Sigmoid colon (tissue), 7 donors: ENCODE data around the gene CLTB. TPM values are rescaled to one million over a fixed set of nuclear protein-coding genes. Genes with fewer than 3 reads are reported as not detected.
A peak's percentile ranks its signal among the peaks of the same experiment; 100 is the strongest.

Experiments
- DNase-seq: peaks from one replicate; pipeline ENCODE4 v3.0.0-alpha.2; 2019
- H3K27ac ChIP-seq, 4 donors: fragments of 200-600 bp; sonication (generic); one replicate each; pipeline ENCODE4 v1.5.1; 2016 to 2019; ENCODE audit warnings: mild to moderate bottlenecking in 1 of 4
- H3K27me3 ChIP-seq, 3 donors: fragments of 200-600 bp; sonication (generic); one replicate each; pipeline ENCODE4 v1.5.1; 2019; ENCODE audit warnings: mild to moderate bottlenecking in 1 of 3
- H3K36me3 ChIP-seq, 4 donors: fragments of 200-600 bp; sonication (generic); one replicate each; pipeline ENCODE4 v1.5.1; 2016 to 2019
- H3K4me1 ChIP-seq, 4 donors: fragments of 200-600 bp; sonication (generic); one replicate each; pipeline ENCODE4 v1.5.1; 2017 to 2019
- H3K4me3 ChIP-seq, 4 donors: fragments of 200-600 bp; sonication (generic); one replicate each; pipeline ENCODE4 v1.5.1; 2017 to 2019; ENCODE audit warnings: mild to moderate bottlenecking in 2 of 4, moderate library complexity in 1 of 4
- H3K9me3 ChIP-seq, 4 donors: fragments of 200-600 bp in 3 of 4; sonication (generic) in 3 of 4; one replicate each; pipeline versions ENCODE4 v1.5.1 to v1.6.1; 2013 to 2019
- CTCF ChIP-seq, 4 experiments: fragments of 450-650 bp in 3 of 4; fragments of 200-600 bp in 1 of 4; IDR thresholded peaks; one replicate each; pipeline ENCODE4 v1.5.1; 2016 to 2019; ENCODE audit warnings: antibody characterized with exemption in 4 of 4, mild to moderate bottlenecking in 3 of 4, moderate library complexity in 2 of 4
- EP300 ChIP-seq, 4 donors: sonication (generic); formaldehyde crosslinking; IDR thresholded peaks; one replicate each; pipeline ENCODE4 v1.6.1; 2017; ENCODE audit warnings: antibody characterized with exemption in 4 of 4
- POLR2A ChIP-seq, 2 donors: fragments of 450-650 bp; IDR thresholded peaks; one replicate each; pipeline ENCODE4 v1.6.1; 2016; ENCODE audit warnings: antibody characterized with exemption in 2 of 2, mild to moderate bottlenecking in 2 of 2, moderate library complexity in 2 of 2
- POLR2AphosphoS5 ChIP-seq, 4 donors: sonication (generic); formaldehyde crosslinking; IDR thresholded peaks; one replicate each; pipeline ENCODE4 v1.6.1; 2017; ENCODE audit warnings: antibody characterized with exemption in 4 of 4
- WGBS, 2 donors: extraction: QIAGEN DNeasy Blood & Tissue Kit; methylation state at CpG; one replicate each; pipeline ENCODE4 v1.1.7; 2013; 5-methylcytosine and 5-hydroxymethylcytosine counted together
- intact Hi-C: fragments of 100-400 bp; cut with DNase I; formaldehyde crosslinking; loops from one replicate; pipeline ENCODE4 v1.15.1; 2023
- polyA plus RNA-seq, 3 donors: library from polyadenylated mRNA; stranded (reverse); fragments of 200-250 nt; gene quantifications; one replicate each; pipeline ENCODE4 v1.2.3, GENCODE V29; 2013
- total RNA-seq, 4 donors: library from RNA; depleted of rRNA; stranded (reverse); fragments of >200 nt; gene quantifications; one replicate each; pipeline ENCODE4 v1.1.0, GENCODE V29; 2016
- donor health status: healthy with polysubstance abuse.
- donor health status: Bipolar disorder and iron deficiency.
- donor health status: healthy.

Gene CLTB
- total and polyA plus RNA-seq, 7 donors: 129 to 403 (median 163) TPM

- 73 to 88% methylated on average over 8 of the region's 8 CpGs for WGBS, 2 donors
- DNase-seq: no peak
- no peak overlapping the region for H3K27ac ChIP-seq
- H3K4me3 ChIP-seq: no peak overlapping the region
- no peaks in the 10 kb centered on the region for H3K27me3 ChIP-seq
- peaks cover 0 to 52% (median 10%) of the 10 kb centered on the region in 4 donors for H3K36me3 ChIP-seq
- TF ChIP-seq POLR2AphosphoS5 (IDR thresholded peaks at IDR 0.05) (no peak), EP300 (IDR thresholded peaks at IDR 0.05) (no peak)
- intact Hi-C loops: no loop called here
- peaks cover 0 to 21% (median 18%) of the 10 kb centered on the region in 4 donors for H3K4me1 ChIP-seq
- no peaks in the 10 kb centered on the region for H3K9me3 ChIP-seq
These were observed 46.2 kb downstream of the CLTB start for GRCh38 chr5:176369934-176370711.

- Histone ChIP-seq H3K27ac (no peak overlapping the region), H3K4me1 (peaks cover 0 to 26% (median 21%) of the 10 kb centered on the region in 4 donors), H3K36me3 (peaks cover 0 to 52% (median 10%) of the 10 kb centered on the region in 4 donors), H3K27me3 (no peaks in the 10 kb centered on the region), H3K4me3 (no peak overlapping the region), H3K9me3 (no peaks in the 10 kb centered on the region)
- TF ChIP-seq POLR2A (IDR thresholded peaks at IDR 0.05) (no peak), POLR2AphosphoS5 (IDR thresholded peaks at IDR 0.05) (no peak), CTCF (IDR thresholded peaks at IDR 0.05) (no peak), EP300 (IDR thresholded peaks at IDR 0.05) (no peak)
- intact Hi-C loops: no loop called here
- 95 to 96% methylated on average over 13 of the region's 13 CpGs for WGBS, 2 donors
- no peak for DNase-seq
These were observed 47.6 kb downstream of the CLTB start for GRCh38 chr5:176368726-176369125.

- TF ChIP-seq EP300 (IDR thresholded peaks at IDR 0.05) (no peak), POLR2A (IDR thresholded peaks at IDR 0.05) (no peak), CTCF (IDR thresholded peaks at IDR 0.05) (no peak), POLR2AphosphoS5 (IDR thresholded peaks at IDR 0.05) (no peak)
- intact Hi-C loops: loop anchor here (2.0 kb wide), 1 partner anchor 18 kb away; no protein-coding TSS in a partner anchor
- WGBS, 2 donors: 74 to 80% methylated on average over 38 of the region's 38 CpGs
- Histone ChIP-seq H3K4me3 (peak overlapping the region; percentile 47 to 85 (median 72)), H3K9me3 (no peaks in the 10 kb centered on the region), H3K27ac (peak overlapping the region; percentile 81 to 85 (median 83)), H3K4me1 (peaks cover 0 to 21% (median 16%) of the 10 kb centered on the region in 4 donors), H3K27me3 (no peaks in the 10 kb centered on the region), H3K36me3 (peaks cover 0 to 41% (median 10%) of the 10 kb centered on the region in 4 donors)
- no peak for DNase-seq
These were observed 50.0 kb downstream of the CLTB start for GRCh38 chr5:176366232-176366894.

GRCh38 chr5:176365351-176366231 lies 50.7 kb downstream of the CLTB start, which contains the start of gene ARL10:
TSS of gene ARL10 (plus strand) at chr5:176365487. CDS start at chr5:176365564, 77 bp downstream.
- Histone ChIP-seq H3K36me3 (peaks cover 0 to 34% (median 8%) of the 10 kb centered on the region in 4 donors), H3K4me1 (peaks cover 0 to 25% (median 20%) of the 10 kb centered on the region in 4 donors), H3K27me3 (no peaks in the 10 kb centered on the region), H3K4me3 (peak within 1 kb of the TSS; percentile 47 to 85 (median 72)), H3K27ac (peak within 1 kb of the TSS; percentile 81 to 85 (median 83)), H3K9me3 (no peaks in the 10 kb centered on the region)
- WGBS, 2 donors: 1 to 7% methylated on average over 108 of the region's 108 CpGs
- peak; percentile 74 for DNase-seq
- intact Hi-C loops: loop anchor here (2.0 kb wide), 2 partner anchors 19 to 51 kb away; partner anchors contain the start of gene CLTB
- TF ChIP-seq POLR2AphosphoS5 (IDR thresholded peaks at IDR 0.05) (peak in 3 of 4 donors; percentile 49 to 59 (median 51)), POLR2A (IDR thresholded peaks at IDR 0.05) (no peak), EP300 (IDR thresholded peaks at IDR 0.05) (no peak), CTCF (IDR thresholded peaks at IDR 0.05) (no peak)
